Measurements from ENCODE around the gene SOHLH2.

DNA sequence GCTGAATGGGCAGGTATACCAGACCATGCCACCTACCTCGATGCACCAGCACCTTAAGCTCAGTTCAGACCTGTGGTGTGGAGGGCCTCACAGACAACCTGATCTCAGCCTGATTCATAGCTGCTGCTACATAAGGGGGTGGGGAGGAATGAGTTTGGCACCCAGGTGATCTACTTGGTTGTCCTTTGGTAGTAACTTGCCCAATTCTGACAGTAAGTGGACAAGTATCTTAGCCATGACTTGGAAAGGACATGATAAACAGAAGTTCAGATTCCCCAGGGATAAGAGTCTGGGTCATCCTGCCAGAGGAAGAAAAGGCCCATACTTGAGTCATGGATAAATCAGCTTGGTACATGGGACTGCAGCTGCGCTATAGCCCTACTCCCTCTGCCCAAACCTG, 28.4 kb upstream of the SOHLH2 start:
- TF ChIP-seq POLR2A (IDR thresholded peaks at IDR 0.05; ENCODE audit: low read depth, low read length) (no peak), POLR2AphosphoS5 (IDR thresholded peaks at IDR 0.05; ENCODE audit: low read depth, low read length) (no peak), TAF1 (IDR thresholded peaks at IDR 0.05; ENCODE audit: borderline replicate concordance, low read depth, low read length) (no peak)

All from GM12892 (cell line).